CD4-positive, alpha-beta T cell (primary cell): ENCODE data around the gene CARD19. TPM values are rescaled to one million over a fixed set of nuclear protein-coding genes. Genes with fewer than 3 reads are reported as not detected.
A peak's percentile ranks its signal among the peaks of the same experiment; 100 is the strongest.

Experiments used
- ATAC-seq: fragments of 200-7000 bp; cut with Tn5 transposase; one replicate; pipeline ENCODE4 v1.10.0; 2022; ENCODE audit warnings: mild to moderate bottlenecking; ENCODE audit not compliant: poor library complexity
- CTCF ChIA-PET: fragments of 350-600 bp; sonication (Branson Sonifier 250); formaldehyde crosslinking; loops from one replicate; lab custom pipeline; 2021; ENCODE audit warnings: antibody characterized with exemption, inconsistent platforms; lab: Charles Lee
- POLR2A ChIA-PET: fragments of 350-600 bp; sonication (Branson Sonifier 250); formaldehyde crosslinking; loops from one replicate; lab custom pipeline; 2021; ENCODE audit warnings: antibody characterized with exemption, inconsistent platforms; lab: Charles Lee
- DNase-seq, 14 experiments: peaks; one replicate each; pipeline ENCODE4 v3.0.0-alpha.2; 2013 to 2020; ENCODE audit warnings: mixed read lengths in 2 of 14
- H3K27ac ChIP-seq, 2 donors: one replicate each; pipeline versions ENCODE4 v1.5.1 to v1.7.0; 2013; ENCODE audit warnings: low read length in 2 of 2, low read depth in 1 of 2, mild to moderate bottlenecking in 1 of 2
- H3K27me3 ChIP-seq, 2 experiments: 1 replicate in 1 of 2; 2 replicates in 1 of 2; pipeline versions ENCODE4 v1.6.1 to v1.7.0; 2013; ENCODE audit warnings: low read length in 2 of 2, control low read depth in 1 of 2, mild to moderate bottlenecking in 1 of 2, moderate library complexity in 1 of 2; ENCODE audit not compliant: insufficient read depth in 2 of 2, control insufficient read depth in 1 of 2
- H3K36me3 ChIP-seq: one replicate; pipeline ENCODE4 v1.6.1; 2013; ENCODE audit warnings: low read length, control low read depth; ENCODE audit not compliant: insufficient read depth
- H3K4me1 ChIP-seq: one replicate; pipeline ENCODE4 v1.6.1; 2013; ENCODE audit warnings: low read length, control low read depth; ENCODE audit not compliant: insufficient read depth
- H3K4me3 ChIP-seq: one replicate; pipeline ENCODE4 v1.5.1; 2013; ENCODE audit warnings: mild to moderate bottlenecking, low read length, moderate library complexity
- H3K9me3 ChIP-seq, 2 experiments: 1 replicate in 1 of 2; 2 replicates in 1 of 2; pipeline versions ENCODE4 v1.6.1 to v1.7.0; 2013; ENCODE audit warnings: low read length in 2 of 2, mild to moderate bottlenecking in 2 of 2, control low read depth in 1 of 2, moderate library complexity in 1 of 2; ENCODE audit not compliant: control insufficient read depth in 1 of 2, insufficient read depth in 1 of 2
- H3K27ac Mint-ChIP-seq: one replicate; pipeline ENCODE4 v1.8.0; 2020; ENCODE audit warnings: mixed read lengths
- H3K27me3 Mint-ChIP-seq: one replicate; pipeline ENCODE4 v1.8.0; 2021; ENCODE audit warnings: mixed read lengths
- H3K36me3 Mint-ChIP-seq: one replicate; pipeline ENCODE4 v1.8.0; 2021; ENCODE audit warnings: low read depth, mixed read lengths
- H3K4me1 Mint-ChIP-seq: one replicate; pipeline ENCODE4 v1.8.0; 2021; ENCODE audit warnings: low read depth, mixed read lengths
- H3K4me3 Mint-ChIP-seq: one replicate; pipeline ENCODE4 v1.8.0; 2020; ENCODE audit warnings: mild to moderate bottlenecking, mixed read lengths
- H3K9me3 Mint-ChIP-seq: one replicate; pipeline ENCODE4 v1.8.0; 2020; ENCODE audit warnings: mixed read lengths
- intact Hi-C, 2 experiments: fragments of 100-400 bp; cut with DNase I in 1 of 2; cut with micrococcal nuclease in 1 of 2; formaldehyde crosslinking; loops; one replicate each; pipeline versions ENCODE4 v1.15.1 to v1.9.0; 2023 to 2025; cut with DNase I, micrococcal nuclease
- total RNA-seq, 174 experiments: library from RNA in 2 of 174; stranded (reverse) in 2 of 174; gene quantifications; one replicate each; pipeline ENCODE4 v1.2.3 and lab custom pipeline; 2021 to 2026
- TF ChIP-seq, protein P1 (sequence below): fragments of 200-600 bp; IDR thresholded peaks from one replicate; pipeline ENCODE4 v1.8.0; 2022; ENCODE audit warnings: antibody characterized with exemption, mild to moderate bottlenecking

The CARD19 gene
- total RNA-seq, 2 experiments from 2014 or later: 38.8 to 39.2 TPM

DNA sequence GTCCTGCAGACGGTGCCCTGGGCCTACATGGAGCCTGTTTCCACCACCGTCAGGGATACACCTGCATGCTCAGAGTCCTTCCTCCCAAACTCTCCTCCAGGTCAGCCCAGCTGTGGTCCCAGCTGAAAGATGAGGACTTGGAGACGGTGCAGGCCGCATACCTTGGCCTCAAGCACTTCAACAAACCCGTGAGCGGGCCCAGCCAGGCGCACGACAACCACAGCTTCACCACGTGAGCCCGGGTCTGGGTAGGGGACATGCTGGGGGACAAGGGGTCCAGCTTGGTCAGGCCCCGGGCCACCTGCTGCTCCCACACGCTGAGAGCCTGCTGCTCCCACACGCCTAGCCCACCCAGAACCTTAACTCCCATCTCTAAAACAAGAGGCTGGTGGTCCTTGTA is 16.6 kb upstream of the CARD19 start:
- H3K4me3 ChIP-seq: no peak overlapping the region
- H3K27ac Mint-ChIP-seq: peak overlapping the region; percentile 62
- no peak overlapping the region for H3K4me3 Mint-ChIP-seq
- CTCF ChIA-PET: no interaction called here
- H3K4me1 ChIP-seq: peaks cover 63% of the 10 kb centered on the region
- intact Hi-C loops: no loop called here
- TF ChIP-seq, protein P1, sequence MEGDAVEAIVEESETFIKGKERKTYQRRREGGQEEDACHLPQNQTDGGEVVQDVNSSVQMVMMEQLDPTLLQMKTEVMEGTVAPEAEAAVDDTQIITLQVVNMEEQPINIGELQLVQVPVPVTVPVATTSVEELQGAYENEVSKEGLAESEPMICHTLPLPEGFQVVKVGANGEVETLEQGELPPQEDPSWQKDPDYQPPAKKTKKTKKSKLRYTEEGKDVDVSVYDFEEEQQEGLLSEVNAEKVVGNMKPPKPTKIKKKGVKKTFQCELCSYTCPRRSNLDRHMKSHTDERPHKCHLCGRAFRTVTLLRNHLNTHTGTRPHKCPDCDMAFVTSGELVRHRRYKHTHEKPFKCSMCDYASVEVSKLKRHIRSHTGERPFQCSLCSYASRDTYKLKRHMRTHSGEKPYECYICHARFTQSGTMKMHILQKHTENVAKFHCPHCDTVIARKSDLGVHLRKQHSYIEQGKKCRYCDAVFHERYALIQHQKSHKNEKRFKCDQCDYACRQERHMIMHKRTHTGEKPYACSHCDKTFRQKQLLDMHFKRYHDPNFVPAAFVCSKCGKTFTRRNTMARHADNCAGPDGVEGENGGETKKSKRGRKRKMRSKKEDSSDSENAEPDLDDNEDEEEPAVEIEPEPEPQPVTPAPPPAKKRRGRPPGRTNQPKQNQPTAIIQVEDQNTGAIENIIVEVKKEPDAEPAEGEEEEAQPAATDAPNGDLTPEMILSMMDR: no peak
- ATAC-seq: no peak
- H3K4me1 Mint-ChIP-seq: peaks cover 52% of the 10 kb centered on the region
- peaks cover 81% of the 10 kb centered on the region for H3K36me3 ChIP-seq
- H3K27me3 ChIP-seq: no peaks in the 10 kb centered on the region
- no peak overlapping the region for H3K27ac ChIP-seq
- peaks cover 0 to 3% of the 10 kb centered on the region in 2 experiments for H3K9me3 ChIP-seq
- H3K27me3 Mint-ChIP-seq: no peaks in the 10 kb centered on the region
- DNase-seq: peak in 1 of 14 experiments; percentile 29
- POLR2A ChIA-PET: interaction anchor here (1.0 kb wide), 1 partner anchor 15 kb away, joined by 3 read pairs; no protein-coding TSS in a partner anchor
- no peaks in the 10 kb centered on the region for H3K9me3 Mint-ChIP-seq
- peaks cover 86% of the 10 kb centered on the region for H3K36me3 Mint-ChIP-seq

DNA sequence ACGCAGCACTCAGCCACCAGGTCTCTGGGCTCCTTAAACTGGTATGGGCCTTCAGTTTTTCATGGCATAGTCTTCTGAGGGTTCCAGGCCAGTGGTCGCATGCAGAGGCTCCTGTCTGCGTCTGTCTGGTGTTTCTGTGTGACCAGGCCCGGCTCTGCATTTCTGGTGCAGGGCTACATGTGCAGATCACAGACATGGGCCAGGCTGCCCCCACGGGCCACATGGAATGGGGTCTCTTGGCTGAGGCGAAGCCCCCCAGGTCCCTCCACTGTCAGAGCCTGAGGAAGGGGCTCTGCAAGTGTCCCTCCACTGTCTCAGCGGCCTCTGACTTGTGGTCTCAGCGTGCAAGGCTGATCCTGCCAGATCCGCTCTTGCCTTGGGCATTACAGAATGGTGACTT is 15.6 kb upstream of the CARD19 start:
- intact Hi-C loops: no loop called here
- POLR2A ChIA-PET: interaction anchor here (1.9 to 3.2 kb wide), 2 partner anchors 8 to 16 kb away, joined by 5 to 10 read pairs; no protein-coding TSS in a partner anchor
- CTCF ChIA-PET: no interaction called here
- Histone ChIP-seq H3K36me3 (peaks cover 89% of the 10 kb centered on the region), H3K27me3 (no peaks in the 10 kb centered on the region), H3K4me1 (peaks cover 58% of the 10 kb centered on the region), H3K9me3 (peaks cover 0 to 10% of the 10 kb centered on the region in 2 experiments), H3K27ac (no peak overlapping the region), H3K4me3 (no peak overlapping the region)
- Mint-ChIP-seq H3K4me1 (peaks cover 43% of the 10 kb centered on the region), H3K9me3 (no peaks in the 10 kb centered on the region), H3K27ac (no peak overlapping the region), H3K27me3 (no peaks in the 10 kb centered on the region), H3K4me3 (no peak overlapping the region), H3K36me3 (peaks cover 85% of the 10 kb centered on the region)
- TF ChIP-seq, protein P1: no peak
- DNase-seq: peak in 1 of 14 experiments; percentile 28
- no peak for ATAC-seq

DNA sequence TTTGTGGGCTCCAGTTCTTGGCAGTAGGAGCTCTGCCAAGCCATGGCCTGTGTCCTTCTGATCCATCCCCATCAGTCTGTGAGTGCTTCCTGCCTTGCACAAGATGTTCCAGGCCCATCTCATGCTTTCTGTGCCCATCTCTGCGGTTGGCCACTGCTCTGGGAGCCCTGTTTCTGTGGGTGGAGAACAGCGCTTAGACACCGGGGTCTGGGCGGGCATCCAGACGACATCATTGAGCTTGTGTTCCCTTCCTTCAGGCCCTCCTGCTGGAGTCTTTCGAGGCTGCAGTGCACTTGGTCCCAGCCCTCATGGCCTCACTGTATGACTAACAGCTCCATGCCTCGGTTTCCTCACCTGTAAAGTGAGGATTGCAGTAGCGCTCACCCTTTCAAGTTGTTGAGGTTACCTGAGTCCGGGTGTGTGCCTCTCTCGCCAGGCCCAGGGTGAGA is 14.9 kb upstream of the CARD19 start:
- H3K9me3 Mint-ChIP-seq: no peaks in the 10 kb centered on the region
- POLR2A ChIA-PET: interaction anchor here (0.8 to 3.2 kb wide), 4 partner anchors 9 to 17 kb away, joined by 3 to 10 read pairs (median 4); no protein-coding TSS in a partner anchor
- H3K4me1 Mint-ChIP-seq: peaks cover 40% of the 10 kb centered on the region
- H3K4me3 Mint-ChIP-seq: no peak overlapping the region
- Histone ChIP-seq H3K27me3 (no peaks in the 10 kb centered on the region), H3K4me1 (peaks cover 52% of the 10 kb centered on the region), H3K9me3 (peaks cover 0 to 16% of the 10 kb centered on the region in 2 experiments), H3K4me3 (no peak overlapping the region), H3K27ac (no peak overlapping the region), H3K36me3 (peaks cover 89% of the 10 kb centered on the region)
- H3K27me3 Mint-ChIP-seq: no peaks in the 10 kb centered on the region
- peak in 1 of 14 experiments; percentile 22 for DNase-seq
- ATAC-seq: no peak
- CTCF ChIA-PET: no interaction called here
- peak overlapping the region; percentile 71 for H3K27ac Mint-ChIP-seq
- peaks cover 87% of the 10 kb centered on the region for H3K36me3 Mint-ChIP-seq
- intact Hi-C loops: no loop called here
- TF ChIP-seq, protein P1: no peak
